Measurements from ENCODE around the gene FAM234A.

The FAM234A gene

DNA sequence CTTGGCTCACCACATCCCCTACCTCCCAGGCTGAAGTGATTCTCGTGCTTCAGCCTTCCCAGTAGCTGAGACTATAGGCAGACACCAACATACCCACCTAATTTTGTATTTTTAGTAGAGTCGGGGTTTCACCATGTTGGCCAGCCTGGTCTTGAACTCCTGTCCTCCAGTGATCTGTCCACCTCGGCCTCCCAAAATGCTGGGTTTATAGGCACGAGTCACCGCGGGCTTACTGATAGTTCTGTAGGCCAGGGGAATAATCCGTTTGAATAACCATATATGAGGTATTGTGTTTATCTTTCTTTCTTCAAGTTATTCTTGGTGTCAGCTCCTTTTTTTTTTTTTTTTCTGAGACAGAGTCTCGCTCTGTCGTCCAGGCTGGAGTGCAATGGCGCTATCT lies 7.7 kb downstream of the FAM234A start:
- Histone ChIP-seq H3K27me3 (ENCODE audit: insufficient read depth, poor library complexity, severe bottlenecking) (no peaks in the 10 kb centered on the region), H3K4me1 (ENCODE audit: insufficient read depth, poor library complexity, severe bottlenecking) (no peaks in the 10 kb centered on the region), H3K27ac (ENCODE audit: poor library complexity, severe bottlenecking) (no peak overlapping the region), H3K9me3 (ENCODE audit: severe bottlenecking) (no peaks in the 10 kb centered on the region), H3K36me3 (ENCODE audit: low read depth) (no peaks in the 10 kb centered on the region), H3K4me3 (ENCODE audit: severe bottlenecking) (no peak overlapping the region)
- TF ChIP-seq, protein P1, sequence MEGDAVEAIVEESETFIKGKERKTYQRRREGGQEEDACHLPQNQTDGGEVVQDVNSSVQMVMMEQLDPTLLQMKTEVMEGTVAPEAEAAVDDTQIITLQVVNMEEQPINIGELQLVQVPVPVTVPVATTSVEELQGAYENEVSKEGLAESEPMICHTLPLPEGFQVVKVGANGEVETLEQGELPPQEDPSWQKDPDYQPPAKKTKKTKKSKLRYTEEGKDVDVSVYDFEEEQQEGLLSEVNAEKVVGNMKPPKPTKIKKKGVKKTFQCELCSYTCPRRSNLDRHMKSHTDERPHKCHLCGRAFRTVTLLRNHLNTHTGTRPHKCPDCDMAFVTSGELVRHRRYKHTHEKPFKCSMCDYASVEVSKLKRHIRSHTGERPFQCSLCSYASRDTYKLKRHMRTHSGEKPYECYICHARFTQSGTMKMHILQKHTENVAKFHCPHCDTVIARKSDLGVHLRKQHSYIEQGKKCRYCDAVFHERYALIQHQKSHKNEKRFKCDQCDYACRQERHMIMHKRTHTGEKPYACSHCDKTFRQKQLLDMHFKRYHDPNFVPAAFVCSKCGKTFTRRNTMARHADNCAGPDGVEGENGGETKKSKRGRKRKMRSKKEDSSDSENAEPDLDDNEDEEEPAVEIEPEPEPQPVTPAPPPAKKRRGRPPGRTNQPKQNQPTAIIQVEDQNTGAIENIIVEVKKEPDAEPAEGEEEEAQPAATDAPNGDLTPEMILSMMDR (IDR thresholded peaks at IDR 0.05; ENCODE audit: poor library complexity, severe bottlenecking), result no peak
- DNase-seq (ENCODE audit: low spot score) (no peak), ATAC-seq (ENCODE audit: low read depth) (no peak)

DNA sequence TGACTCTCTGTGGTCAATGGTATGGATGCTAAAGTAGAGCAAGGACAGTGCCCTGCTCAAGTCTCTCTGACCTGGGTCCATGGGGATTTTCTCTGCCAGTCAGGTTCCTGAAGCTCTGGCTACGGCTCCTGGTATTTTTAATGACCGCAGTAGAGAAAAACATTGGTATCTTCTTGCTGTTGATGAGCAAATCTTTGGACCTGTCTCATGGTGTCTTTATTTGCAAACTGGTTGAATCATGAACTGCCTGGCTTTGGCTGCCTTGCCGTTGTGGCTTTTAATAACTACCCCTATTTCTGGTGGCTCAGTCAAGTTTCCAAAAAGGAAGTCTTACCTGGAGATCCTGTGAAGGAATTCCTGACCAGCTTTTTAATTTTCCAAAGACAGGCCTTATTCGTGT lies 8.7 kb downstream of the FAM234A start:
- DNase-seq (ENCODE audit: low spot score) (no peak), ATAC-seq (ENCODE audit: low read depth) (no peak)
- no peak overlapping the region for H3K27ac ChIP-seq (ENCODE audit: poor library complexity, severe bottlenecking)
- H3K4me1 ChIP-seq (ENCODE audit: insufficient read depth, poor library complexity, severe bottlenecking), result no peaks in the 10 kb centered on the region
- no peaks in the 10 kb centered on the region for H3K36me3 ChIP-seq (ENCODE audit: low read depth)
- TF ChIP-seq, protein P1 (IDR thresholded peaks at IDR 0.05; ENCODE audit: poor library complexity, severe bottlenecking), result no peak
- no peak overlapping the region for H3K4me3 ChIP-seq (ENCODE audit: severe bottlenecking)
- H3K27me3 ChIP-seq (ENCODE audit: insufficient read depth, poor library complexity, severe bottlenecking), result no peaks in the 10 kb centered on the region
- H3K9me3 ChIP-seq (ENCODE audit: severe bottlenecking), result no peaks in the 10 kb centered on the region

DNA sequence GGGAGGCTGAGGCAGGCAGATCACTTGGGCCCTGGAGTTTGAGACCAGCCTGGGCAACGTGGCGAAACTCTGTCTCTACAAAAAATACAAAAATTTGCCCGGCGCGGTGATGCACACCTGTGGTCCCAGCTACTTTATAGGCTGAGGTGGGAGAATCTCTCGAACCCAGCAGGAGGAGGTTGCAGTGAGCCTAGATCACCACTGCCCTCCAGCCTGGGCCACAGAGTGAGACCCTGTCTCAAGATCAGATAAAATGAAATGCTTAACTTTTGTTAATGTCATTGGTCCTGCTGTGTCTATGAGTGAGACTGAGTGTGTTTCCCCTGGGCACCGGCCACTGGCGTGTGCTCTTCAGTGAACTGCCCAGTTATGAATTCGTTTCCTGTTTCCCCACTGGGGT lies 10.5 kb downstream of the FAM234A start:
- Histone ChIP-seq H3K27me3 (ENCODE audit: insufficient read depth, poor library complexity, severe bottlenecking) (no peaks in the 10 kb centered on the region), H3K4me3 (ENCODE audit: severe bottlenecking) (no peak overlapping the region), H3K4me1 (ENCODE audit: insufficient read depth, poor library complexity, severe bottlenecking) (no peaks in the 10 kb centered on the region), H3K27ac (ENCODE audit: poor library complexity, severe bottlenecking) (no peak overlapping the region), H3K9me3 (ENCODE audit: severe bottlenecking) (no peaks in the 10 kb centered on the region), H3K36me3 (ENCODE audit: low read depth) (peaks cover under 1% of the 10 kb centered on the region; the same call in 1 of the 2 replicates)
- DNase-seq (ENCODE audit: low spot score) (no peak), ATAC-seq (ENCODE audit: low read depth) (no peak)
- TF ChIP-seq, protein P1 (IDR thresholded peaks at IDR 0.05; ENCODE audit: poor library complexity, severe bottlenecking), result no peak

DNA sequence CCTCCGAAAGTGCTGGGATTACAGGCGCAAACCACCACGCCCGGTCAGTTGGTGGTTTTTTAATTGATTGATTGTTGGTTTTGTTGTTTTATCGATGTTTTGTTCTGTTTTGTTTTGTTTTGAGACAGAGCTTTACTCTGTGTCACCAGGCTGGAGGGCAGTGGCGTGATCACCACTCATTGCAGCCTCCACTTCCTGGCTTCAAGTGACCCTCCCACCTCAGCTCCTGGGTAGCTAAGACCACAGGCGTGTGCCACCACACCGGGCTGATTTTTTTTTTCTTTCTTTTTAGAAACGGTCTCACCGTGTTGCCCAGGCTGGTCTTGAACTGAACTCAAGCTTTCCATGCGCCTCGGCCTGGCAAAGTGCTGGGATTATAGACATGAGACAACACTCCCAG lies 12.4 kb downstream of the FAM234A start:
- TF ChIP-seq, protein P1 (IDR thresholded peaks at IDR 0.05; ENCODE audit: poor library complexity, severe bottlenecking), result no peak
- no peak overlapping the region for H3K4me3 ChIP-seq (ENCODE audit: severe bottlenecking)
- ATAC-seq (ENCODE audit: low read depth) (no peak), DNase-seq (ENCODE audit: low spot score) (no peak)
- H3K27me3 ChIP-seq (ENCODE audit: insufficient read depth, poor library complexity, severe bottlenecking), result no peaks in the 10 kb centered on the region
- no peaks in the 10 kb centered on the region for H3K9me3 ChIP-seq (ENCODE audit: severe bottlenecking)
- no peaks in the 10 kb centered on the region for H3K4me1 ChIP-seq (ENCODE audit: insufficient read depth, poor library complexity, severe bottlenecking)
- no peak overlapping the region for H3K27ac ChIP-seq (ENCODE audit: poor library complexity, severe bottlenecking)
- peaks cover 5% of the 10 kb centered on the region; the same call in 1 of the 2 replicates for H3K36me3 ChIP-seq (ENCODE audit: low read depth)

DNA sequence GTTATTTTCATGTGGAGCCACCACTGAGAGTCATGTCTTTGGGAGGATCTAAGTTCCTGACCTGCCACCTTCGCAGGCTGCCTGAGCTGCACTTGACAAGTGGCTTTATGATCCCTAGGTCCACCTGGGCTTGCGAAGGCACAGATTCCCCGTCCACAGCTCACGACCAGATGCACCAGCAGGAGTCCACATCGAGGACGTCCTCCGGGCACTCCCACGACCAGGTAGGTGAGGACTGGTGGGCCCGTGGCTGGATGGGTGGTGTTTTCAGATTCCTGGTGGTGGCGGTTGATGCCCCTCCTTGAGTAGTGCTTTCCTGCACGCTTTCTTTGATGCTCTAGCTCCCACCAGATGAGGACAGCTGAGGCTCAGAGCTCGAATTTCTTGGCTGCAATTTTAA lies 14.8 kb downstream of the FAM234A start:
- TF ChIP-seq, protein P1 (IDR thresholded peaks at IDR 0.05; ENCODE audit: poor library complexity, severe bottlenecking), result no peak
- DNase-seq (ENCODE audit: low spot score) (no peak), ATAC-seq (ENCODE audit: low read depth) (no peak)

More for the DNA sequence above, 14.8 kb downstream of the FAM234A start:
- no peaks in the 10 kb centered on the region for H3K4me1 ChIP-seq (ENCODE audit: insufficient read depth, poor library complexity, severe bottlenecking)
- no peak overlapping the region for H3K4me3 ChIP-seq (ENCODE audit: severe bottlenecking)
- H3K27ac ChIP-seq (ENCODE audit: poor library complexity, severe bottlenecking), result no peak overlapping the region
- no peaks in the 10 kb centered on the region for H3K27me3 ChIP-seq (ENCODE audit: insufficient read depth, poor library complexity, severe bottlenecking)
- H3K36me3 ChIP-seq (ENCODE audit: low read depth), result peaks cover 5% of the 10 kb centered on the region
- H3K9me3 ChIP-seq (ENCODE audit: severe bottlenecking), result no peaks in the 10 kb centered on the region
